Upper lobe of right lung (tissue), 1 donor: ENCODE results near the gene STIMATE. TPM values are rescaled to one million over a fixed set of nuclear protein-coding genes. Genes with fewer than 3 reads are reported as not detected.
A peak's percentile ranks its signal among the peaks of the same experiment; 100 is the strongest.

Source experiments
- ATAC-seq: fragments of 200-7000 bp; cut with Tn5 transposase; one replicate; pipeline ENCODE4 v1.9.1; 2020; ENCODE audit warnings: mild to moderate bottlenecking, moderate library complexity
- DNase-seq: peaks from one replicate; pipeline ENCODE4 v3.0.0-alpha.2; 2020
- H3K27ac ChIP-seq: fragments of 200-600 bp; one replicate; pipeline ENCODE4 v1.8.0; 2022
- H3K27me3 ChIP-seq: fragments of 200-600 bp; one replicate; pipeline ENCODE4 v1.8.0; 2022; ENCODE audit warnings: mild to moderate bottlenecking
- H3K36me3 ChIP-seq: fragments of 200-600 bp; one replicate; pipeline ENCODE4 v1.8.0; 2022
- H3K4me1 ChIP-seq: fragments of 200-600 bp; one replicate; pipeline ENCODE4 v1.8.0; 2022
- H3K4me3 ChIP-seq: fragments of 200-600 bp; one replicate; pipeline ENCODE4 v1.8.0; 2022; ENCODE audit warnings: mild to moderate bottlenecking
- H3K9me3 ChIP-seq: fragments of 200-600 bp; one replicate; pipeline ENCODE4 v1.8.0; 2022
- CTCF ChIP-seq: fragments of 200-600 bp; IDR thresholded peaks from one replicate; pipeline ENCODE4 v1.8.0; 2022; ENCODE audit warnings: antibody characterized with exemption
- intact Hi-C: fragments of 100-400 bp; cut with DNase I; formaldehyde crosslinking; loops from one replicate; pipeline ENCODE4 v1.11.0; 2022
- total RNA-seq: library from RNA; stranded (reverse); fragmentation: NEBNext Ultra II Directional; extraction: Animal tissue kit (Norgen Biotek cat#: 25700); gene quantifications from one replicate; pipeline ENCODE4 v1.2.1, GENCODE V29; 2021
- donor health status: DM: no; HTN: yes; CAD: no; lungs with severe emphysema.

The STIMATE gene
- total RNA-seq, 1 donor from 2014 or later = 34.7 TPM

- DNase-seq (no peak), ATAC-seq (peak; percentile 50)
- H3K36me3 ChIP-seq = no peaks in the 10 kb centered on the region
Observed at GRCh38 chr3:52798978-52799476, 98.3 kb downstream of the STIMATE start.

GRCh38 chr3:52798376-52798977, 98.9 kb downstream of the STIMATE start:
- intact Hi-C loops = no loop called here
- no peak for TF ChIP-seq CTCF
- Histone ChIP-seq H3K9me3 (no peaks in the 10 kb centered on the region), H3K4me3 (no peak overlapping the region), H3K36me3 (no peaks in the 10 kb centered on the region), H3K4me1 (no peaks in the 10 kb centered on the region), H3K27ac (no peak overlapping the region), H3K27me3 (no peaks in the 10 kb centered on the region)
- ATAC-seq = no peak
- DNase-seq = no peak

More at GRCh38 chr3:52798978-52799476, 98.3 kb downstream of the STIMATE start:
- Histone ChIP-seq H3K9me3 (no peaks in the 10 kb centered on the region), H3K4me1 (no peaks in the 10 kb centered on the region), H3K27me3 (no peaks in the 10 kb centered on the region), H3K27ac (no peak overlapping the region), H3K4me3 (no peak overlapping the region)
- intact Hi-C loops = no loop called here
- TF ChIP-seq CTCF = peak; percentile 41

- Histone ChIP-seq H3K27ac (no peak overlapping the region), H3K9me3 (no peaks in the 10 kb centered on the region), H3K27me3 (no peaks in the 10 kb centered on the region), H3K4me3 (no peak overlapping the region), H3K4me1 (no peaks in the 10 kb centered on the region), H3K36me3 (no peaks in the 10 kb centered on the region)
- ATAC-seq (no peak), DNase-seq (no peak)
- no peak for TF ChIP-seq CTCF
- intact Hi-C loops = no loop called here
Observed at GRCh38 chr3:52796411-52796810, 100.9 kb downstream of the STIMATE start.

- intact Hi-C loops = no loop called here
Observed at GRCh38 chr3:52795298-52795900, 101.9 kb downstream of the STIMATE start.

GRCh38 chr3:52794612-52795099, 102.7 kb downstream of the STIMATE start, which contains the start of gene ITIH3:
Gene ITIH3, plus strand, starts transcription at chr3:52794796. Its CDS starts 8 bp downstream, at chr3:52794804.
- no peak for DNase-seq
- intact Hi-C loops = no loop called here
- no peaks in the 10 kb centered on the region for H3K36me3 ChIP-seq
- no peaks in the 10 kb centered on the region for H3K9me3 ChIP-seq
- no peak for ATAC-seq
- no peaks in the 10 kb centered on the region for H3K27me3 ChIP-seq
- no peaks in the 10 kb centered on the region for H3K4me1 ChIP-seq
- no peak for TF ChIP-seq CTCF
- H3K27ac ChIP-seq = no peak within 1 kb of the TSS
- H3K4me3 ChIP-seq = no peak within 1 kb of the TSS

More at GRCh38 chr3:52795298-52795900, 101.9 kb downstream of the STIMATE start:
- DNase-seq (no peak), ATAC-seq (no peak)
- no peaks in the 10 kb centered on the region for H3K27me3 ChIP-seq
- no peaks in the 10 kb centered on the region for H3K36me3 ChIP-seq
- no peak for TF ChIP-seq CTCF
- H3K27ac ChIP-seq = no peak overlapping the region
- no peak overlapping the region for H3K4me3 ChIP-seq
- no peaks in the 10 kb centered on the region for H3K4me1 ChIP-seq
- no peaks in the 10 kb centered on the region for H3K9me3 ChIP-seq
